Measurements from ENCODE around the gene PSMC2. TPM values are rescaled to one million over a fixed set of nuclear protein-coding genes. Genes with fewer than 3 reads are reported as not detected.

Gene PSMC2
- total and polyA plus RNA-seq, 12 donors, result 67.7 to 157 (median 124) TPM

DNA sequence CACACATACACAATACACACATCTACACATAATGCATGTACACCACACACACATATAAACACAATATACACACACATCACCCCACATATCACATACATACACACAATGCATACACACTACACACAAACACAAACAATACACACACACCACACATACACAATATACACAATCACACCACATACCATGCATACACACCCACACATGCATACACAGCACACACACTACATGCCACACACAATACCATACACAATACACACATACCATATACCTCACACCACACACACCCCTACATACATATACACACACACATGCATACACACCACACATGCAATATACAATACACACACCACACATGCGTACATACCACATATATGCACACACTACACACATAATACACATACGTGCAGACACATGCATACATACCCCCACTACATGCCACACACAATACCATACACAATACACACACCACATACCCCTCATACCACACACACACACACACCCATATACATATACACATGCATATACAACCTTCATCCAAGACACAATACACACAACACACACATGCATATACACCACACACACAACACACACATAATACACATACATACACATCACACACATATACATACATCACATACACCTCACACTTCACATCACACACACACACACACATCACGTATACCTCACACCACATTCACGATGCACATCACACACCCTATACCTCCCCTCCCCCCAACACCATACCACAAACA lies 34.0 kb downstream of the PSMC2 start:
- WGBS, 2 donors, result 93 to 94% methylated on average over 4 of the region's 4 CpGs
- intact Hi-C loops (cut with DNase I), result no loop called here
- TF ChIP-seq, protein P1, sequence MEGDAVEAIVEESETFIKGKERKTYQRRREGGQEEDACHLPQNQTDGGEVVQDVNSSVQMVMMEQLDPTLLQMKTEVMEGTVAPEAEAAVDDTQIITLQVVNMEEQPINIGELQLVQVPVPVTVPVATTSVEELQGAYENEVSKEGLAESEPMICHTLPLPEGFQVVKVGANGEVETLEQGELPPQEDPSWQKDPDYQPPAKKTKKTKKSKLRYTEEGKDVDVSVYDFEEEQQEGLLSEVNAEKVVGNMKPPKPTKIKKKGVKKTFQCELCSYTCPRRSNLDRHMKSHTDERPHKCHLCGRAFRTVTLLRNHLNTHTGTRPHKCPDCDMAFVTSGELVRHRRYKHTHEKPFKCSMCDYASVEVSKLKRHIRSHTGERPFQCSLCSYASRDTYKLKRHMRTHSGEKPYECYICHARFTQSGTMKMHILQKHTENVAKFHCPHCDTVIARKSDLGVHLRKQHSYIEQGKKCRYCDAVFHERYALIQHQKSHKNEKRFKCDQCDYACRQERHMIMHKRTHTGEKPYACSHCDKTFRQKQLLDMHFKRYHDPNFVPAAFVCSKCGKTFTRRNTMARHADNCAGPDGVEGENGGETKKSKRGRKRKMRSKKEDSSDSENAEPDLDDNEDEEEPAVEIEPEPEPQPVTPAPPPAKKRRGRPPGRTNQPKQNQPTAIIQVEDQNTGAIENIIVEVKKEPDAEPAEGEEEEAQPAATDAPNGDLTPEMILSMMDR (IDR thresholded peaks at IDR 0.05), result no peak
- DNase-seq (no peak), ATAC-seq (no peak)
- Histone ChIP-seq H3K9me3 (no peaks in the 10 kb centered on the region), H3K27me3 (peaks cover 0 to 28% (median 15%) of the 10 kb centered on the region in 7 donors), H3K27ac (no peak overlapping the region), H3K4me3 (no peak overlapping the region), H3K36me3 (no peaks in the 10 kb centered on the region), H3K4me1 (peaks cover 0 to 3% (median 0%) of the 10 kb centered on the region in 9 donors)

DNA sequence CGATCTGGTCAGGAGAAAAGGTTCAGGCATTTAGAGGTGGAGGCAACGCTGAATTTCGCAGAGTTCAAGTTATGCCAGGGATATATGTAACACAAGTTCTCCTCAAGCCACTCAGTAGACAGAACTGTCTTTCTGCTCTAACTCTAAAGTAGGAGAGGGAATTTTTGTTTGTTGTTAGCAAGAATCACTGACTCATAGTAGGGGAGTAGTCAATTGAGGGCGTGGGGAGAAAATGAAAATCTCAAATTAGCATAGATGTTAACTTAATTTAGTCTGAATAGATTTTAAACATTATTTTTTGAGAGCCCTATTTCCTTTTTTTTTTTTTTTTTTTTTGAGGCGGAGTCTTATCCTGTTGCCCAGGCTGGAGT lies 34.6 kb downstream of the PSMC2 start:
- Histone ChIP-seq H3K36me3 (no peaks in the 10 kb centered on the region), H3K9me3 (no peaks in the 10 kb centered on the region), H3K27ac (no peak overlapping the region), H3K4me1 (peaks cover 0 to 3% (median 0%) of the 10 kb centered on the region in 9 donors), H3K4me3 (no peak overlapping the region), H3K27me3 (peaks cover 0 to 28% (median 15%) of the 10 kb centered on the region in 7 donors)
- WGBS, 2 donors, result 86 to 92% methylated on average over 4 to 5 of the region's 5 CpGs
- ATAC-seq, result no peak
- TF ChIP-seq, protein P1 (IDR thresholded peaks at IDR 0.05), result no peak
- intact Hi-C loops (cut with DNase I), result no loop called here
- DNase-seq, result no peak

DNA sequence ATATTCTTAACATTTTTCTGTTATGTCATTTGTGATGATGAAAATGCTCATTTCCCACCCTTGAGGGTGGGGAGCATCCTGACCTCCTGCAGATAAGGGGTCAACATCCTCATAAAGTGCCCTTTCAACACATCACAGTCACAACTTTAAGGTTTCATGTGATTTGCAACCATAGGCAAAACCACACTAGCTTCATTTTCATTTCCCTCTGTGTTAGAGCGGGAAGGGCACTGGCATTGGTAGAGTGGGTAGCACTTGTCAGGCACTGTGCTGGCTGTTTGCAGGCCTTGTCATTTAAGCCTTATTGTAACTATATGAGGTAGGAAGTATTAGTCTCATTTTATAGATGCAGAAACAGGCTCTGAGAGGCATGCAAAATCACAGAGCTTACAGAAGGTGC lies 39.8 kb downstream of the PSMC2 start:
- TF ChIP-seq, protein P1 (IDR thresholded peaks at IDR 0.05), result no peak
- WGBS, 2 donors, result 73 to 75% methylated on average over 1 of the region's 1 CpG
- H3K36me3 ChIP-seq, result no peaks in the 10 kb centered on the region
- intact Hi-C loops (cut with DNase I), result no loop called here
- H3K9me3 ChIP-seq, result no peaks in the 10 kb centered on the region
- ATAC-seq (no peak), DNase-seq (no peak)
- H3K4me3 ChIP-seq, result no peak overlapping the region
- H3K27ac ChIP-seq, result no peak overlapping the region
- peaks cover 0 to 7% (median 0%) of the 10 kb centered on the region in 7 donors for H3K27me3 ChIP-seq
- no peaks in the 10 kb centered on the region for H3K4me1 ChIP-seq

DNA sequence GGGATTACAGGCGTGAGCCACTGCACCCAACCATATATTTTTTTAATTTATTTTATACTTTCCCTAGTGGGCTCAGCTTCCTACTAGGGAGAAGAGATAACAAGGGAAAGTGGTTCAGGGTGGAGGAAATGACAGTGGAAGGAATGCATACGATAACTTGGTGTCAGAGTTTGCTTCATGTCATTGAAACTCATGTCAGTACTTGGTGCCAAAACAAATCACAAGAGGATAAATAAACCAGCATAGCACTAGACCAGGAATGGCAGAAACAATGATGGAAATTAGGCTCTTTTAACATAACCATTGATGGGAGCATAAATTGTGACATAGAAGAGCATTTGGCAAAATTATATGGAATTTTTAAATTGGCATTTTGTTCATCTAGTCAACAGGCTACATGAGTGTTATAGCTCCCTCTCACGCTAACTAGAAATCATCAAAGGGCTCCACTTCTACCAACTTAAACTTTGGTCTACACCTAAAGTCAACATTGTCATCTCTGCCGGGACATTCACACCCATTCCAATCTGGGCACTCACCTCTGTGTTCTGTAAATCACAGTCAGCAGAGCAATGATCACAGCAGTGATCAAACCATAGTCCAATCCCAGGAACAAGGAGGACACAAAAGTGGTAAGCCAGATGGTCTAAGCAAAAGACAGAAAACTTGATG lies 41.2 kb downstream of the PSMC2 start:
- DNase-seq (no peak), ATAC-seq (no peak)
- H3K27me3 ChIP-seq, result peaks cover 0 to 7% (median 0%) of the 10 kb centered on the region in 7 donors
- H3K4me3 ChIP-seq, result no peak overlapping the region
- H3K9me3 ChIP-seq, result no peaks in the 10 kb centered on the region
- intact Hi-C loops (cut with DNase I), result no loop called here
- no peaks in the 10 kb centered on the region for H3K4me1 ChIP-seq
- no peaks in the 10 kb centered on the region for H3K36me3 ChIP-seq
- WGBS, 2 donors, result 51 to 55% methylated on average over 4 of the region's 4 CpGs
- no peak overlapping the region for H3K27ac ChIP-seq
- TF ChIP-seq, protein P1 (IDR thresholded peaks at IDR 0.05), result no peak
